NT2/D1 (cell line): ENCODE measurements around the gene REC114.

Source experiments
- DNase-seq: peaks from one replicate; pipeline ENCODE4 v3.0.0-alpha.2; 2011; ENCODE audit warnings: low read depth, low spot score
- H3K27me3 ChIP-seq: 2 replicates; pipeline ENCODE4 v1.6.0; 2011; ENCODE audit warnings: mild to moderate bottlenecking; ENCODE audit not compliant: insufficient read length, insufficient read depth
- H3K36me3 ChIP-seq: 2 replicates; pipeline ENCODE4 v1.6.1; 2011; ENCODE audit warnings: mild to moderate bottlenecking, low read length, mixed read lengths; ENCODE audit not compliant: insufficient read depth, insufficient read length
- H3K4me1 ChIP-seq: 2 replicates; pipeline ENCODE4 v1.5.1; 2011; ENCODE audit not compliant: insufficient read depth, insufficient read length
- H3K4me3 ChIP-seq: 2 replicates; pipeline ENCODE4 v1.5.1; 2011; ENCODE audit warnings: low read depth; ENCODE audit not compliant: insufficient read length
- H3K9ac ChIP-seq: 2 replicates; pipeline ENCODE4 v1.6.0; 2011; ENCODE audit warnings: low read depth; ENCODE audit not compliant: insufficient read length
- H3K9me3 ChIP-seq: 2 replicates; pipeline ENCODE4 v1.5.1; 2011; ENCODE audit warnings: mild to moderate bottlenecking, low read length; ENCODE audit not compliant: insufficient read depth
- SUZ12 ChIP-seq: IDR thresholded peaks from 2 replicates; pipeline ENCODE4 v1.6.1; 2011; ENCODE audit not compliant: insufficient read length, insufficient read depth; ENCODE audit errors: extremely low read depth
- YY1 ChIP-seq: IDR thresholded peaks from 2 replicates; pipeline ENCODE4 v1.6.1; 2011; ENCODE audit not compliant: insufficient read length, insufficient read depth
- ZNF274 ChIP-seq: IDR thresholded peaks from 2 replicates; pipeline ENCODE4 v1.6.1; 2011; ENCODE audit warnings: mild to moderate bottlenecking, low read depth, low read length

The REC114 gene

GRCh38 chr15:73550190-73550589 is 107.2 kb downstream of the REC114 start:
- Histone ChIP-seq H3K9me3 (no peaks in the 10 kb centered on the region), H3K4me3 (no peak overlapping the region), H3K36me3 (peaks cover 3% of the 10 kb centered on the region), H3K27me3 (no peaks in the 10 kb centered on the region), H3K9ac (no peak overlapping the region), H3K4me1 (peaks cover 3% of the 10 kb centered on the region)
- no peak for DNase-seq
- TF ChIP-seq YY1 (no peak), ZNF274 (no peak), SUZ12 (no peak)

- Histone ChIP-seq H3K27me3 (no peaks in the 10 kb centered on the region), H3K9ac (no peak overlapping the region), H3K4me1 (peaks cover 4% of the 10 kb centered on the region), H3K4me3 (no peak overlapping the region), H3K9me3 (no peaks in the 10 kb centered on the region), H3K36me3 (peaks cover 38% of the 10 kb centered on the region)
- TF ChIP-seq SUZ12, result no peak
- no peak for TF ChIP-seq ZNF274
- DNase-seq, result no peak
Observed at GRCh38 chr15:73555080-73555479, 112.1 kb downstream of the REC114 start.

DNA sequence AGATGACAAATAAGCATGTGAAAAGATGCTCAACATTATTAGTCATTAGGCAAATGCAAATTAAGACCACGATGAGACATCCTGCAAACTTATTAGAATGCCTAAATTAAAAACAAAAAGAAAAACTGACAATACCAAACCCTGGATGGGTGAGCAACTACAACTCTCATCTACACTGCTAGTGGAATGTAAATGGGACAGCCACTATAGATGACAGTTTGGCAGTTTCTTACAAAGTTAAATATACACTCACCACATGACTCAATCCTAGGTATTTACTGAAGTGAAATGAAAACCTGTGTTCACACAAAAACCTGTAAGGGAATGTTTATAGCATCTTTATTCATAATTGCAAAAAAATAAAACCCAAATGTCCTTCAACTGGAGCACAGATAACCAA is 115.6 kb downstream of the REC114 start:
- Histone ChIP-seq H3K9ac (no peak overlapping the region), H3K4me3 (no peak overlapping the region), H3K4me1 (peaks cover 4% of the 10 kb centered on the region), H3K9me3 (no peaks in the 10 kb centered on the region), H3K27me3 (no peaks in the 10 kb centered on the region), H3K36me3 (peaks cover 61% of the 10 kb centered on the region)
- TF ChIP-seq YY1 (no peak), ZNF274 (no peak)
- no peak for DNase-seq

DNA sequence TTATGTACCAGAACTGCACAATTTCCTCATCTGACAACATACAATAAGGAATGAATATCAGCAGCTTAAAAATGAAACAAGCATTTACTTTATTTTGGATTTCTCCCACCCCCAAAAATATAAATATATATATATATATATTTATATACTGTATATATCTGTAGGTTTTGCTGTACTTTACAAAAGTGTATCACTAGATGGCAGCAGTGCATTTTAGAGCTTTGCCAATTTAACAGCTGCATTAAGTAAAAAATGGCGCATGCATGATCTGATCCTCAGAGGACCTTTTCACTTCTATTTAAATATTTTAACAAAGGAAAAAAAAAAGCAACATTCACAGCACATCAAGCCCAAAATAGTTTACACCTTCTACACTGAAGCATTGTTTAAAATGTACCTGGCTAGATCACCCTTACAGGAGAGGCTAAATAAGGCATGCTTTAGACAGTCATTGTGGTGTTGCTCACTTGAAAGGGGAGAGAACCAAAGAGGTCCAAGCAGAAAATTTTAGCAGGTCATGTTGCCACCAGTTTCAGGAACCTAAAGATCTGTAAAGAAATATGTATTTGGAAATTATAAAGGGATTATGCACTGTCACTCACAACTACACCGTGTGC is 117.6 kb downstream of the REC114 start:
- Histone ChIP-seq H3K9me3 (no peaks in the 10 kb centered on the region), H3K4me1 (no peaks in the 10 kb centered on the region), H3K9ac (no peak overlapping the region), H3K4me3 (no peak overlapping the region), H3K36me3 (peaks cover 62% of the 10 kb centered on the region), H3K27me3 (no peaks in the 10 kb centered on the region)
- DNase-seq, result peak; percentile 38
- TF ChIP-seq YY1, result no peak
- TF ChIP-seq ZNF274, result no peak
- TF ChIP-seq SUZ12, result no peak

DNA sequence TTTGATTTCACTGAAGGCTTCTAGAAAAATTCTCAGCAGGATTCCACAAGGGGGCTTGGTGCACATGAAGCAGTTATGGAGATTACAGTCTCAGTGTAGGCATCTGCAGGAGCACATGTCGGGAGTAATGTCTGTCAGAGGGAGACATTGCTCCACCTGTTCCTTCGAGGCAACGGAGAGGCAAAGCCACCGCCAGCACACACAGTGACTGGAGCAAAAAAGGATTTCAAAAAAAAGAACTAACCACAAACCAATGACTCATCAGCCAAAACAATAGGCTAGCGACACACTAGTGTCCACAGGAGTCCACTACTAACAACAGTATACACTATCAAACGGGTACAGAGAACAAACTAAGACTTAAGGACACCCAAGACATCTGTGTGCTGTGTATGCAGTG is 121.3 kb downstream of the REC114 start:
- no peak for DNase-seq
- peaks cover 69% of the 10 kb centered on the region for H3K36me3 ChIP-seq
- no peaks in the 10 kb centered on the region for H3K9me3 ChIP-seq
- TF ChIP-seq ZNF274, result no peak
- no peak for TF ChIP-seq SUZ12
- no peak for TF ChIP-seq YY1
- H3K4me3 ChIP-seq, result no peak overlapping the region
- no peaks in the 10 kb centered on the region for H3K27me3 ChIP-seq
- no peak overlapping the region for H3K9ac ChIP-seq
- H3K4me1 ChIP-seq, result no peaks in the 10 kb centered on the region

DNA sequence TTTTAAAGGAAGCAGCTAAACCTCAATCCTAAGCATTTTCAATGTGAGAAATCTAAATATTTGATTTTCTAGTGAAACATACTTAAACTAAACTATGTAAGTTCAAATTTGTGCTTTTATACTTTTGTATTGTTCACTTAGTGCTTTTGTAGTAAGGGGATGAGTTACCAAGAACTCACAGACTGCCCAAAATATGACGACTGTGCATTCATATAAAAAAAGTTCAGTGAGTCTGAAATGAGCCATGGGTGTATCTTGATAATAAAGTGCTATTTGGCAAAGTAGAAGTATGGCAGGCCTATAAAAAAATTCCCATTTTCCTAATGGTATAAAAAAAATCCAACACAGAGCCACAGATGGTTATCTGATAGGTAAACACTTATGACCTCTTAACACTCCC is 124.1 kb downstream of the REC114 start:
- DNase-seq, result no peak
- H3K4me1 ChIP-seq, result no peaks in the 10 kb centered on the region
- TF ChIP-seq ZNF274 (no peak), SUZ12 (no peak), YY1 (no peak)
- no peak overlapping the region for H3K9ac ChIP-seq
- no peak overlapping the region for H3K4me3 ChIP-seq
- peaks cover 82% of the 10 kb centered on the region for H3K36me3 ChIP-seq
- H3K27me3 ChIP-seq, result no peaks in the 10 kb centered on the region
- H3K9me3 ChIP-seq, result no peaks in the 10 kb centered on the region

GRCh38 chr15:73568564-73569280 is 125.8 kb downstream of the REC114 start:
- Histone ChIP-seq H3K9ac (no peak overlapping the region), H3K36me3 (peaks cover 82% of the 10 kb centered on the region), H3K9me3 (no peaks in the 10 kb centered on the region), H3K4me1 (no peaks in the 10 kb centered on the region), H3K4me3 (no peak overlapping the region), H3K27me3 (no peaks in the 10 kb centered on the region)
- no peak for TF ChIP-seq SUZ12
- TF ChIP-seq YY1, result no peak
- no peak for TF ChIP-seq ZNF274
- no peak for DNase-seq
